ENCODE results near the gene BCAS3.
"Not testable (repeated sequence)": the region's sequence is repeated elsewhere in the genome, so short reads cannot be mapped to it uniquely, and the experiment has no call there.

The BCAS3 gene

DNA sequence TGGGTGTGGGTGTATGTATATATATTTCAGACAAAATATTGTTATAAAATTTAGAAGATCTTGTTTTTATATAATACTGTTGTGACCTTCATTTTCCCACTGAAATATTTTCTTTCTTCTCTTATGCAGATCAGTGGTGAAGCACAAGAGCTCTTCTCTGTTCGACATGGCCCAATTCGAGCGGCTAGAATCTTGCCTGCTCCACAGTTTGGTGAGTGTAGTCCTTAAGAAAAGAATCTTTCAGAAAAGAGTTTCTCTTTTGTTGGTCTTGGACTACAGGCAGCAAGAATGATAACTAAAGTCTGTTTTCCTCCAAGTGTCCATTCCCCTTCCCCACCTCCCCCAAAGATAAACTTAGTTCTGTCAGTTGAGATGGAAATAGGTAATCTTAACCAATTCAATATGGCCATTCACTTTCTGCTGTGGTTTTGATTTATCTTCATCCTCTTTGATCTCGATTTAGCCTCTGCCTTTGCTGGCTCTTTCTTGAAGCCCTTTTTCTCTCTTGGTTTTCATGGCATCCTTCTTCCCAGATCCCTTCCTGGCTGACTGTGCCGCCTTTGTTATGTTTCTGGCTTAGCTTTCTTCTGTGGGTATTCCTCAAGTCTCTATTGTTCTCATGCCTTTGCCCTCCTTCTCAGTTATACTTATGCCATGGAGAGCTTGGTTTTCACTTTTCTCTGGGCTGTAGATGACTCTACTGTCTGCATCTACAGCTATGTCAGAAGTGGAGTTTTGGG lies 69.6 kb downstream of the BCAS3 start:
- DNase-seq (ENCODE audit: low read depth in 3 of 3), result no peak

DNA sequence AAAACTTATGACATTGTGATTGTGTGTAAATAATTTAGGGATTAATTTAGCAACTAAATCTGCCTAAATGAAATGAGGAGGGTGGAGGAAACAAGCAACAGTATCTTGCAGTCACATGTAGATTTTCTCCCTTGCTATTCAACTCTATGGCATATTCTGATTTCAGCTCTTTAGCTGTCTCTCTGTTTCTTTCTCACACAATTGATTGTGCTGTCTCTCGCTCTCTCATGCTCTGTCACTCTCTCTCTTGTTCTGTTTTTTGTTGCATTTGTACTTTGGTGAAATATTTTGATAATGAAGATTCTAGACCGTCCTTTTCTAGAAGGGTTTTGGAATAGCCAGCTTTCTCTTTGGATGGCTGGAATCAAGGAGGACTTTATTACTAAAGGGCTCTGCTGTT lies 70.6 kb downstream of the BCAS3 start:
- no peak for DNase-seq (ENCODE audit: low read depth in 3 of 3)

DNA sequence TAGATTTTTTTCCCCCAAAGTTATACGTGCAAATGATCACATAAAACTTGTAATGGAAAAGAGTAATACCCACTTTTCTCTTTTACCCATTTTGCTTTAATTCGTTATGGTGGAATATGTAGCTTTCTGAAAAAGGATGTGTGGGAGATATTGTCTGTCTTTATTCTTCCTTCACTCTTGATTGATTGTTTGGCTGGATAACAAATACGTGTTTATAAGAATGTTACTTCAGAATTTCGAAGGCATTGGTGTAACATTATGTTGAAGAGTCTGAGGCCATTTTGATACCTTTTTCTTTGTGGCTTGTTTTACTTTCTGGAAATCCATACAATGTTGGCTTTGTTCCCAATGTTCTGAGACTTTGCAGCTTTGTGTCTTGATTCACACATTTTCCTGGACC lies 71.4 kb downstream of the BCAS3 start:
- DNase-seq (ENCODE audit: low read depth in 3 of 3), result no peak

DNA sequence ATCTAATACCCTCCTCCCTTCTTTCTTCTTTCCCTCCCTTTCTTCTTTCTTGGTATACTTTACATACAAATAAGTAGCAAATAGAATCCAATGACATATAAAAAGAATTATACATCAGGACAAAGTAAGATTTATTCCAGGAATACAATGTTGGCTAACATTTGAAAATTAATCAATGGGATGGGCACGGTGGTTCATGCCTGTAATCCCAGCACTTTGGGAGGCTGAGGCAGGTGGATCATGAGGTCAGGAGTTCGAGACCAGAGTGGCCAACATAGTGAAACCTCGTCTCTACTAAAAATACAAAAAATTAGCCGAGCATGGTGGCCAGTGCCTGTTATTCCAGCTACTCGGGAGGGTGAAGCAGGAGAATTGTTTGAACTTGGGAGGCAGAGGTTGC lies 72.1 kb downstream of the BCAS3 start:
- DNase-seq (ENCODE audit: low read depth in 3 of 3), result no peak

DNA sequence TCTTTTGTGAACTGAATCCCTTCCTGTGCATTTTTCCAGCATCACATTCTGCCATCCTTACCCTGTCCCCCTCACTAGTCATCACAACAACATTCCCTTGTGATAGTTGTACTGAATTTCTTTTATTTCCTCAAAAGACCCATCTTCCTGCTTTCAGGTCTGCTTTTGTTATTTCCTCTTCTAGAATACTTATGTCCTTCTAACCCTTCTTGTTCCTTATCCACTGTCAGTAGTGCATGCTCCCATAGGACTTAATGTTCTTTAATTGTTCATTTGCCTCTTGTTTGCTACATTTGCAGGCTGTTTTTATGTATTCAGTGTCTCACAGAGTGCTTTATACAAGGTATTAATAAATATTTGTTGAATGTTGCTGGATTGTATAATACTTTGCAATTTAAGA lies 73.0 kb downstream of the BCAS3 start:
- no peak for DNase-seq (ENCODE audit: low read depth in 3 of 3)

DNA sequence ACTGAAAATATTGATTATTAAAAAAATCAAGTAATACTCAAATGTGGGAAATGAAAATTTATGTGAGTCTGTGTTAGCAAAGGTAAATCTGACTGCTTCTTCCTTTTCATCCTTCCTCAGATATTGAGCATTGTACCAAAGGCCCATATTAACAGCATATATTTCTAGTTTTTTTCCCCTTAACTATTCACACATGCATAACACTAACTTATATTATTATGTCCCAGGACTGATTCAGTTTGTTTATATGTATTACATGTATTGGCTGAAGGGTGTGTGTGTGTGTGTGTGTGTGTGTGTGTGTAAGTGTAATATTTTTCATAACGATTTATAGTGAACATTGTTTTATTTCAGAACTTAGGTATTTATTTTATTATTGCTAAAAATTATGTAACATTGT lies 74.2 kb downstream of the BCAS3 start:
- no peak for DNase-seq (ENCODE audit: low read depth in 3 of 3)

DNA sequence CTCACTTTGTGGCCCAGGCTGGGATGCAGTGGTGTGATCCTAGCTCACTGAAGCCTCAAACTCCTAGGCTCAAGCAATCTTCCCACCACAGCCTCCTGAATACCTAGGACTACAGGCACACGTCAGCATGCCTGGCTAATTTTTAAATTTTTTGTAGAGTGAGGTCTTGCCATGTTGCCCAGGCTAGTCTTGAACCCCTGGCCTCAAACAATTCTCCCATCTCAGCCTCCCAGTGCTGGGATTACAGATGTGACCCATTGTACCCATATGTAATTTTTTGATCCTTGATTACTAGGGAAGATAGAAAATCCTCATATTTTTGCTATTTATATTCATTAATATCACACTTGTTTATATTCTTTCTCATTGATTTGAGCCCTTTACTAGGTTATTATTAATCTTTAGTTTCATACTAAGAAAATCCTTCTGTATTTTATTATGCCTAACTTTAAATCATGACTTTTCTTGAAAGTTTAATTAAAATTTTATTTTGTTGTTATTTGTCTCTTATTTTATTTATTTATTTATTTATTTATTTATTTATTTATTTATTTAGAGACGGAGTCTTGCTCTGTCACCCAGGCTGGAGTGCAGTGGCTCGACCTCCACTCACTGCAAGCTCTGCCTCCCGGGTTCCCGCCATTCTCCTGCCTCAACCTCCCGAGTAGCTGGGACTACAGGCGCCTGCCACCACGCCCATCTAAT lies 75.4 kb downstream of the BCAS3 start:
- no peak for DNase-seq (ENCODE audit: low read depth in 3 of 3)

DNA sequence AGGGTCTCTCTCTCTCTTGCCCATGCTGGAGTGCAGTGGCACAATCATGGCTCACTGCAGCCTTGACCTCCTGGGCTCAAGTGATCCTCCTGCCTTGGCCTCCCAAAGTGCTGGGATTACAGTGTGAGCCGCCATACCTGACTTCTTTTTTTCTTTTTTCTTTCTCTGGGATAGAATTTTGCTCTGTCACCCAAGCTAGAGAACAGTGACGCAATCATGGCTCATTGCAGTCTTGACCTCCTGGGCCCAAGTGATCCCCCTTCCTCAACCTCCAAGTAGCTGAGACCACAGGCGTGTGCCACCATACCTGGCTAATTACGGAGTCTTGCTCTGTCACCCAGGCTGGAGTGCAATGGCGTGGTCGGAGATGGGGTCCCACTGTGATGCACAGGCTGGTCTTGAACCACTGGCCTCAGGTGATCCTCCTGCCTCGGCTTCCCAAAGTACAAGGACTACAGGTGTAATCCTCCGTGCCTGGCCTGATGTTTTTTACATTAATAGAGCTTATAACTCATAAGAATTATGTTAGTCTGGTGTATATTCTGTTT lies 76.5 kb downstream of the BCAS3 start:
- no peak for DNase-seq (ENCODE audit: low read depth in 3 of 3)

DNA sequence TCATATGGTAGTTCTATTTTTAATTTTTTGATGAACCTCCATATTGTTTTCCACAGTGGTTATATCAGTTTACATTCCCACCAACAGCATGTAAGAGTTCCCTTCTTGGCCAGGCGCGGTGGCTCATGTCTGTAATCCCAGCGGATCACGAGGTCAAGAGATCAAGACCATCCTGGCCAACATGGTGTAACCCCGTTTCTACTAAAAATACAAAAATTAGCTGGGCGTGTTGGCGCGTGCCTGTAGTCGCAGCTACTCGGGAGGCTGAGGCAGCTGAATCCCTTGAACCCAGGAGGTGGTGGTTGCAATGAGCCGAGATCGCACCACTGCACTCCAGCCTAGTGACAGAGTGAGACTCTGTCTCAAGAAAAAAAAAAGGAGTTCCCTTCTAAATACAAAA lies 79.1 kb downstream of the BCAS3 start:
- DNase-seq (ENCODE audit: low read depth in 3 of 3), result not testable (repeated sequence)

DNA sequence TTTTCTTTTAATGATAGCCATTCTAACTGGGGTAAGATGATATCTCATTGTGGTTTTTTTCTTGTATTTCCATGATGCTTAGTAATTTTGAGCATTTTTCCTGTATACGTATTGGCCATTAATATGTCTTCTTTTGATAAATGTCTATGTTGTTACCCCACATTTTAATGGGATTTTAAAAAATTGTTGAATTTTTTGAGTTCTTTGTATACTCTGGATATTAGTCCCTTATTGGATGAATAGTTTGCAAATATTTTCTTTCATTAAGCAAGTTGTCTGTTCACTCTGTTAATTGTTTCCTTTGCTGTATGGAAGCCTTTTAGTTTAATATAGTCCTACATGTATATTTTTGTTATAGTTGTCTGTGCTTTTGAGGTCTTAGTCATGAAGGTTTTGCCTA lies 79.8 kb downstream of the BCAS3 start:
- no peak for DNase-seq (ENCODE audit: low read depth in 3 of 3)

DNA sequence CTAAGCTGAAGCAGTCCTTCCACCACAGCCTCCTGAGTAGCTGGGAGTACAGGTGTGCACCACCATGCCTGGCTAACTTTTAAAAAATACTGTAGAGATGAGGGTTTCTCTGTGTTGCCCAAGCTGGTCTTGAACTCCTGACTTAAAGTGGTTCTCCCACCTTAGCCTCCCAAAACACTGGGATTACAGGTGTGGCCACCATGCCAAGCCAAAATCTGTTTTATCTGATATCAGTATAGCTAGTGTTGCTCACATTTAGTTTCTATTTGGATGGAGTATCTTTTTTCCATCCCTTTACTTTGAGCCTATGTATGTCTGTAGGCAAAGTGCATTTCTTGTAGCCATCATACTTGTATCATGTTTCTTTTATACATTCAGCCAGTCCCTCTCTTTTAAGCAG lies 82.1 kb downstream of the BCAS3 start:
- no peak for DNase-seq (ENCODE audit: low read depth in 3 of 3)

DNA sequence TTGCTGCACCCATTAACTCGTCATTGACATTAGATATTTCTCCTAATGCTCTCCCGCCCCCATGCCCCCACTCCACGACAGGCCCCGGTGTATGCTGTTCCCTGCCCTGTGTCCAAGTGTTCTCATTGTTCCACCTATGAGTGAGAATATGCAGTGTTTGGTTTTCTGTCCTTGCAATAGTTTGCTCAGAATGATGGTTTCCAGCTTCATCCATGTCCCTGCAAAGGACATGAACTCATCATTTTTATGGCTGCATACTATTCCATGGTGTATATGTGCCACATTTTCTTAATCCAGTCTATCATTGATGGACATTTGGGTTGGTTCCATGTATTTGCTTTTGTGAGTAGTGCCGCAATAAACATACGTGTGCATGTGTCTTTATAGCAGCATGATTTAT lies 83.7 kb downstream of the BCAS3 start:
- not testable (repeated sequence) for DNase-seq (ENCODE audit: low read depth in 3 of 3)

DNA sequence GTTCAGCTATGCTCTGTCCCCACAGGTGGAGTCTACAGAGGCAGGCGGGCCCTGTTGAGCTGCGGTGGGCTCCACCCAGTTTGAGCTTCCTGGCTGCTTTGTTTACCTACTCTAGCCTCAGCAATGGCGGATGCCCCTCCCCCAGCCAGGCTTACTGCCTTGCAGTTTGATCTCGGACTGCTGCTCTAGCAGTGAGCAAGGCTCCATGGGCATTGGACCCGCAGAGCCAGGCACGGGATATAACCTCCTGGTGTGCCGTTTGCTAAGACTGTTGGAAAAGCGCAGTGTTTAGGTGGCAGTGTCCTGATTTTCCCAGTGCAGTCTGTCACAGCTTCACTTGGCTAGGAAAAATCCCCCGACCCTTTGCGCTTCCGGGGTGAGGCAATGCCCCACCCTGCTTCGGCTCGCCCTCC lies 89.1 kb downstream of the BCAS3 start:
- DNase-seq (ENCODE audit: low read depth in 3 of 3), result no peak

DNA sequence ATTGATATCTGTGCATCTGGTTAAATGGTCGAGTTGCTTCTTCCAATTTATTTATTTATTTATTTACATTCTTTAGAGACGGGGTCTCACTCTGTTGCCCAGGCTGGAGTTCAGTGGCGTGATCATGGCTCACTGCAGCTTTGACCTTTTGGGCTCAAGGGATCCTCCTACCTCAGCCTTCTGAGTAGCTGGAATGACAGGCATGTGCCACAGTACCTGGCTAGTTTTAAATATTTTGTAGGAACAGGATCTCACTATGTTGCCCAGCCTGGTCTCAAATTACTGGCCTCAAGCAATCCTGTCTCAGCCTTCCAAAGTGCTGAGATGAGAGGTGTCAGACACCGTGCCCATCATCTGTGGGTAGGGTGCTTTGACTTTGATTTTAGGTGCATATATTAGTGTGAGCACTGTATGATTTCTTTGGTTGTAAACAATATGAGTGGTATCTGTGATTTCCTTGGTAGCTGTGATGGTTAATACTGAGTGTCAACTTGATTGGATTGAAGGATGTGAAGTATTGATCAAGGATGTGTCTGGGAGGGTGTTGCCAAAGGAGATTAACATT lies 90.2 kb downstream of the BCAS3 start:
- DNase-seq (ENCODE audit: low read depth in 3 of 3), result no peak

DNA sequence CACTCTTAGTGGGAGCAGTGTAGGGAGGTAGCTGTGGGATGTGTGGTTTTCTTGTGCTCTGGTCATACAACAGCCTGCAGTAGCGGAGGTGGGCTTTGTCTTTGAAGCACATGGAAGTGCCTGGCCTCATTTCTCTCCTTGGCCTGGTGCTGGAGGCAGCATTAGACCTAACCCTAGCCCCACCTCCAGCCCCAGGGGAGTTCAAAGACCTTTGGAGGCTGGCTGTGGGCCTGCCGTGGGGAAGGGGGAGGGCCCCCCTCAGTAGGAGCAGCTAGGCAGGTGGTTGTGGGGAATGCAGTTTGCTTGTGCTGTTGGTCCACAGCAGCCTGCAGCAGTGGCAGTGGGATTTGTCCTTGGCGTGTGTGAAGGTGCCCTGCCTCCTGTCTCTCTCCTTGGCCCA lies 91.7 kb downstream of the BCAS3 start:
- DNase-seq (ENCODE audit: low read depth in 3 of 3), result no peak

DNA sequence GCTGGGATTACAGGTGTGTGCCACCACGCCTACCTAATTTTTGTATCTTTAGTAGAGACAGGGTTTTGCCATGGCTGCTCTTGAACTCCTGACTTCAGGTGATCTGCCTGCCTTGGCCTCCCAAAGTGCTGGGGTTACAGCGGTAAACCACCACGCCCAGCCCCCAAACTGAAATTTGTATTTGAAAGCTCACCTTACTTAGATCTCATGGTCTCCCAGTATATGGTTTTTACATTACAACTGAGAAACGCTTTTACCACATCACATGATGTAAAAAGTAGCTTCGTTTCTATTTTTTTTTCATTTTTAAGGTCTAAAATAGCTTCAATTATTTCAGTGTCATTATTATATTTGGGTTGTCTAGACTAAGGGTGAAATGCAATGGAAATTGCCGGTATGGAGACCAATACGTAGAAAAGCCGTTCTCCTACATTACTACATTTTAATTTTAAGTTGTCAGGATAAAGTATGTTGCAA lies 93.3 kb downstream of the BCAS3 start:
- DNase-seq (ENCODE audit: low read depth in 3 of 3), result no peak

DNA sequence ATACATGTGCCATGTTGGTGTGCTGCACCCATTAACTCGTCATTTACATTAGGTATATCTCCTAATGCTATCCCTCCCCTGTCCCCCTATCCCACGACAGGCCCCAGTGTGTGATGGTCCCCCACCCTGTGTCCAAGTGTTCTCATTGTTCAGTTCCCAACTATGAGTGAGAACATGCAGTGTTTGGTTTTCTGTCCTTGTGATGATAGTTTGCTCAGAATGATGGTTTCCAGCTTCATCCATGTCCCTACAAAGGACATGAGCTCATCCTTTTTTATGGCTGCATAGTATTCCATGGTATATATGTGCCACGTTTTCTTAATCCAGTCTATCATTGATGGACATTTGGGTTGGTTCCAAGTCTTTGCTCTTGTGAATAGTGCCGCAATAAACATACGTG lies 94.0 kb downstream of the BCAS3 start:
- DNase-seq (ENCODE audit: low read depth in 3 of 3), result not testable (repeated sequence)

DNA sequence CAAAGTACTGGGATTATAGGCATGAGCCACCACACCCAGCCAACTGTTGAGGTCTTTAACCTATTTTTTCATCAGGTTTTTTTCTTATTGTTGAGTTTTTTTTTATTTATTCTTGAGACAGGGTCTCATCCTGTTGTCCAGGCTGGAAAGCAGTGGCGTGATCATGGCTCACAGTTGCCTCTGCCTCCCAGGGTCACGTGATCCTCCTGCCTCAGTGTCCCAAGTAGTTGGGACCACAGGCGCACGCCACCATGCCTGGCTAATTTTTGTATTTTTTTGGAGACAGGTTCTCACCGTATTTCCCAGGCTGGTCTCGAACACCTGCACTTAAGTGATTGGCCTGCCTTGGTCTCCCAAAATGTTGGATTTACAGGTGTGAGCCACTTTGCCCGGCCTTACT lies 95.9 kb downstream of the BCAS3 start:
- no peak for DNase-seq (ENCODE audit: low read depth in 3 of 3)

DNA sequence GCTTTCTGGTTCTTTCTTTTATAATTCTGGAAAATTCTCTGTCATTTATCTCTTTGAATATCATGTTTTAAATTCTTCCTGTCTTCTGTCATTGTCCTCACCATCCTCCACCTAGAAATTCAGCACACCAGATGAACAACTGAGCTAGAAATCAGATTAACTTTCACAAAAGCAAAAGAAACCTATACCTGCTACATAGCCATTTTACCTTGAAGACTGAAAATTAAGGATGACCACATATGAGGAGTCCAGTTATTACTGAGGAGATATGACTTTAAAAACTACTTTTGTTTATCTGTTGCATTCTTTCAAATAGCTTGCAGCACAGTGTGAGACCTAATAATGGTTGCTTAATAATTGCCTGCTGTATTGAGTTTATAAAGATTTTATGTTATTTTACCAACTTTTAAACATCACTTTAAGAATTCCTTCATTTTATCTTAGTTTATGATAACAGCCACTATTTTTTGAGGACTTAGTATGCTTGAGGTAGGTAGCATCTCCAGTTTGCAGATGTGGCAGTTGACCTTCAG lies 104.3 kb downstream of the BCAS3 start:
- no peak for DNase-seq (ENCODE audit: low read depth in 3 of 3)

DNA sequence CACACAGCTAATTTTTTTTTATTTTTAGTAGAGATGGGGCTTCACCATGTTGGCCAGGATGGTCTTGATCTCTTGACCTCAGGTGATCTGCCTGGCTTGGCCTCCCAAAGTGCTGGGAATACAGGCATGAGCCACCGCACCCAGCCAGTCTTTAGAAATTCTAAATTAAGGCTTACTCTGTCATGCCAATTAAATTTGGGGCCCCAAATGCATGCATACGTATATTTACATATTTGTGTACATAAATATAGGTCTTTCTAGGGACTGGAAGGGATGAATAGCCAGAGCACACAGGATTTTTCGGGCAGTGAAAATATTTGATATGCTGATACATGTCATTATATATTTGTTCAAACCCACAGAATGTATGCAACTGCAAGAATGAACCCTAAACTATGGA lies 105.1 kb downstream of the BCAS3 start:
- DNase-seq (ENCODE audit: low read depth in 3 of 3), result no peak

DNA sequence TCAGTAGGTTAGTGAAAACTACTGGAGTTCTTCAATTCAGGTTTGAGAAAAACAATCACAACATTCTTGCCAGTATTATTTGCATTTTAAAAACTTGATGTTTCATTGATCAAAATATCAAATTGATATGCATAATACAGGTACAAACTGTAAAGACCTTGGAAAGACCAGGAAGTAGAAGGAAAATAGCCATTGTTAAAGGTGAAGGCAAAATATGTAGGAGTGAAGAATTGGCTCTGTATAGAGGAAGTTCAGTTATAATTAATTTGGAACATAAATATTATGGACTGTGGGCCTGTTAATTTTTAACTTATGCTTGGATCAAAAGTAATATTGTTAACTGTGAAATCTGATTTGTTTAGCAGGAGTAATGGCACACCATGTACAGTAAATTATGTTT lies 112.6 kb downstream of the BCAS3 start:
- DNase-seq (ENCODE audit: low read depth in 3 of 3), result no peak

DNA sequence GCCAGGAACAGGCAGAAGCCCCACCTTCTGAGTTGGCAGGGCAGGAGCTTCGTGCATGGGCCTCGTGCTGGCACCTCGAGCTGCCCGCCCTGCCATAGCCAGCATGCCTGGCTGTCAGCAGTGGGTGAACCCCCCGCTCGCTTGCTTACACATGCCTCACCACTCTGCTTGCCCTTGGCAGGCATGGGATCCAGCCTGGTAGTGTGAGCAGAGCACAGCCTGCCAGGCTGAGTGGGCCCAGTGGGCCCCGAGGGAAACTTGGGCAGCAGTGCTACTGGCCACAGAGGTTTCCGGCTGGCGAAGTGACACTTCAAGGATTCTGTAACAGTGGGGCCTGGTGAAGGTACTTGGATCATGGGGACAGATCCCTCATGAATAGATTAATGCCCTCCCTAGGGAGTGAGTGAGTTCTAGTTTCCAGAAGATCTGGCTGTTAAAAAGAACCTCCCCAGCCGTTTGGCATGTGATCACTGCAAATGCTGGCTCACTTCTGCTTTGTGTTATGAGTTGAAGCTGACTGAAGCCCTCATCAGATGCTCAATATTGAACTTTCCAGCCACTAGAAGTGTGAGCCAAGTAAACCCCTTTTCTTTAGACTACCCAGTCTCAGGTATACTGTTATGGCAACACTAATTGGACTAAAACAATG lies 114.7 kb downstream of the BCAS3 start:
- no peak for DNase-seq (ENCODE audit: low read depth in 3 of 3)

Data from stimulated activated CD4-positive, alpha-beta T cell treated with anti-CD3 and anti-CD28 coated beads, TNF-alpha, amount 100 ng/mL, for 4 hours (primary cell).